ENCODE data around the gene ARL6IP1.

DNA sequence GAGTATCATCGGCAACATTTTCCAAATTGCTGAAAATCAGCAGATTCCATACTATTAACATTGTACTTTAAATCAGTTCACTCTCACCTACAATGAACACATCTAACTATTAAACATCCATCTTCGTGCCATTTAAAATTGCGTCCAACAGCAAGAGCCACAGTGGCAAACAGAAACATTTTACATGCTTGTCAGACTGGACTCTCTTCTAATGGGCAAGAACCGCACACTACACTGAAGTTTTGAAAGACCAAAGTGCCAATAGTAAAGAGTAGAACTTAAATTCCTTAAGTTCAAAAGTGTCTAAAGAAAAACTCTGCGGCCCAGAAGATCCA, 11.9 kb downstream of the ARL6IP1 start:
- TF ChIP-seq BHLHE40 (IDR thresholded peaks at IDR 0.05; ENCODE audit: low read depth, low read length) = no peak
- TF ChIP-seq ESRRA (IDR thresholded peaks at IDR 0.05; ENCODE audit: borderline replicate concordance, low read length) = no peak
- TF ChIP-seq, protein P1, sequence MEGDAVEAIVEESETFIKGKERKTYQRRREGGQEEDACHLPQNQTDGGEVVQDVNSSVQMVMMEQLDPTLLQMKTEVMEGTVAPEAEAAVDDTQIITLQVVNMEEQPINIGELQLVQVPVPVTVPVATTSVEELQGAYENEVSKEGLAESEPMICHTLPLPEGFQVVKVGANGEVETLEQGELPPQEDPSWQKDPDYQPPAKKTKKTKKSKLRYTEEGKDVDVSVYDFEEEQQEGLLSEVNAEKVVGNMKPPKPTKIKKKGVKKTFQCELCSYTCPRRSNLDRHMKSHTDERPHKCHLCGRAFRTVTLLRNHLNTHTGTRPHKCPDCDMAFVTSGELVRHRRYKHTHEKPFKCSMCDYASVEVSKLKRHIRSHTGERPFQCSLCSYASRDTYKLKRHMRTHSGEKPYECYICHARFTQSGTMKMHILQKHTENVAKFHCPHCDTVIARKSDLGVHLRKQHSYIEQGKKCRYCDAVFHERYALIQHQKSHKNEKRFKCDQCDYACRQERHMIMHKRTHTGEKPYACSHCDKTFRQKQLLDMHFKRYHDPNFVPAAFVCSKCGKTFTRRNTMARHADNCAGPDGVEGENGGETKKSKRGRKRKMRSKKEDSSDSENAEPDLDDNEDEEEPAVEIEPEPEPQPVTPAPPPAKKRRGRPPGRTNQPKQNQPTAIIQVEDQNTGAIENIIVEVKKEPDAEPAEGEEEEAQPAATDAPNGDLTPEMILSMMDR (IDR thresholded peaks at IDR 0.05) = no peak
- no peak for TF ChIP-seq RAD21 (conservative IDR thresholded peaks at IDR 0.05 in 1 of 2, IDR thresholded peaks at IDR 0.05 in 1 of 2)
- TF ChIP-seq, protein P2, sequence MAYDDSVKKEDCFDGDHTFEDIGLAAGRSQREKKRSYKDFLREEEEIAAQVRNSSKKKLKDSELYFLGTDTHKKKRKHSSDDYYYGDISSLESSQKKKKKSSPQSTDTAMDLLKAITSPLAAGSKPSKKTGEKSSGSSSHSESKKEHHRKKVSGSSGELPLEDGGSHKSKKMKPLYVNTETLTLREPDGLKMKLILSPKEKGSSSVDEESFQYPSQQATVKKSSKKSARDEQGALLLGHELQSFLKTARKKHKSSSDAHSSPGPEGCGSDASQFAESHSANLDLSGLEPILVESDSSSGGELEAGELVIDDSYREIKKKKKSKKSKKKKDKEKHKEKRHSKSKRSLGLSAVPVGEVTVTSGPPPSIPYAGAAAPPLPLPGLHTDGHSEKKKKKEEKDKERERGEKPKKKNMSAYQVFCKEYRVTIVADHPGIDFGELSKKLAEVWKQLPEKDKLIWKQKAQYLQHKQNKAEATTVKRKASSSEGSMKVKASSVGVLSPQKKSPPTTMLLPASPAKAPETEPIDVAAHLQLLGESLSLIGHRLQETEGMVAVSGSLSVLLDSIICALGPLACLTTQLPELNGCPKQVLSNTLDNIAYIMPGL (CRISPR knock-in tag; IDR thresholded peaks at IDR 0.05; ENCODE audit: borderline replicate concordance) = no peak
- no peak for TF ChIP-seq KDM5A (IDR thresholded peaks at IDR 0.05)
- 0 out of 2 replicates have a peak, but pooled peaks have one; percentile 39 for TF ChIP-seq POLR2AphosphoS2 (conservative IDR thresholded peaks at IDR 0.05; ENCODE audit: low read length)
- TF ChIP-seq POLR2A (IDR thresholded peaks at IDR 0.05; ENCODE audit: low read length) = no peak
- no peak for TF ChIP-seq CHD4 (IDR thresholded peaks at IDR 0.05; ENCODE audit: borderline replicate concordance)
- no peak for TF ChIP-seq EP300 (IDR thresholded peaks at IDR 0.05)
- TF ChIP-seq ZNF302 (CRISPR knock-in tag; IDR thresholded peaks at IDR 0.05) = no peak
- no peak for TF ChIP-seq CEBPB (IDR thresholded peaks at IDR 0.05)
- no peak for TF ChIP-seq RFX5 (IDR thresholded peaks at IDR 0.05)
- TF ChIP-seq MYC (IDR thresholded peaks at IDR 0.05; ENCODE audit: borderline replicate concordance, low read length) = no peak
